HG03565 (cell line): ENCODE measurements around the gene PHF20.
"Not testable (repeated sequence)": the region's sequence is repeated elsewhere in the genome, so short reads cannot be mapped to it uniquely, and the experiment has no call there.

Experiments
- ATAC-seq: cut with Tn5 transposase; IDR thresholded peaks from one replicate; pipeline ENCODE4 v1.9.1; 2021; ENCODE audit warnings: mild to moderate bottlenecking, moderate library complexity; ENCODE audit not compliant: unreplicated experiment

Gene PHF20

DNA sequence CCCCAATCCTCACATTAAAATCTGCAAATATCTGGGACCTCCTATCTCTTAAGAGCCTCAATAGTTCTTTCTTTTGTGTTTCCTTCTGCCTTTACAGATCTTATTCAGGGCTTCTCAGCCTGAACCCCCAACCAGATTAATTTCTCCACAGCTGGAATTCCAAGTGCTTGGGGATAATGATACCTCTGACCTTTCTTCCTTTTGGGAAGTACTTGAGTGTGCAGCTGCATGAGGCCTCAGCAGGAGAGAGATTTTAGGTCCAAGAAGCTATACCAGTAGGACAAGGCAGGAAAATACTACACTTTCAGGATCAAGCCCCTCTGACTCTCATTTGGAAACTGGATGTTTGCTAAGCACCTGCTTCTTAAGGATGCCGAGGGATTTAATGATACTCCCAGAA lies 2.6 kb downstream of the PHF20 start:
- ATAC-seq, result no peak

DNA sequence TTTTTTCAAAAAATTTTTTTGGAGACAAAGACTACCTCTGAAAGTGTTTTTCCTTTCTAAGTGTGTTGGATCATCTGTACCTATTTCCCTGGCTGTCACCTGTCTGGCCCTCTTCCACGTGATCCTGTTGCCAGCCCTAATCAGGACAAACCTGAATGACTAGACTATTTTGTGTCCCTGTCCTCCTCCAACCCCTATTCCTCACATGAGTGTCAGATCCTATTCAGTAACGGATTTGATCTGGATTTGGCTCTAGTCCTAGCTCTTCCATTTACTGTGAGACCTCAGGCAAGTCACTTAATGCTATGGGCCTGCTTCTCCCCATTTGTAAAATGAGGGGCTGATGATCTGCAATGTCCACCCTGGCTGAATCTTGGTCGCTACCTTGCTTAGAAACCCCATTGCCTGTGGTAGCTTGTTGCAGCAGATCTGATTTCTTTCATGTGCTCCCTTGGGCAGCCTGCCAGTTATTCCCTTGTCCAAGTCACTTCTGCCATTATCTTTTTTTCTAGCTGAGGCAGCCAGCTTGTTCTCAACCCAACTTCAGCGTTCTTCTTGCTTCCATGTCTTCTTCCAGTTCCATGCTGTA lies 4.8 kb downstream of the PHF20 start:
- no peak for ATAC-seq

DNA sequence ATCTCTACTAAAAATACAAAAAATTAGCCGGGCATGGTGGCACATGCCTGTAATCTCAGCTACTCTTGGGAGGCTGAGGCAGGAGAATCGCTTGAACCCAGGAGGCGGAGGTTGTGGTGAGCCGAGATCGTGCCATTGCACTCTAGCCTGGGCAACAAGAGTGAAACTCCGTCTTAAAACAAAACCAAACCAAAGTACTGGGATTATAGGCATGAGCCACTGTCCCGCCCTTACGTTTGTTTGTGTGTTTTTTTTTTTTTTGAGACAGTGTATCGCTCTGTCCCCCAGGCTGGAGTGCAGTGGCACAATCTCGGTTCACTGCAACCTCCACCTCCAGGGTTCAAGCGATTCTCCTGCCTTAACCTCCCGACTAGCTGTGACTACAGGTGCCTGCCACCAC lies 12.0 kb downstream of the PHF20 start:
- ATAC-seq, result not testable (repeated sequence)

DNA sequence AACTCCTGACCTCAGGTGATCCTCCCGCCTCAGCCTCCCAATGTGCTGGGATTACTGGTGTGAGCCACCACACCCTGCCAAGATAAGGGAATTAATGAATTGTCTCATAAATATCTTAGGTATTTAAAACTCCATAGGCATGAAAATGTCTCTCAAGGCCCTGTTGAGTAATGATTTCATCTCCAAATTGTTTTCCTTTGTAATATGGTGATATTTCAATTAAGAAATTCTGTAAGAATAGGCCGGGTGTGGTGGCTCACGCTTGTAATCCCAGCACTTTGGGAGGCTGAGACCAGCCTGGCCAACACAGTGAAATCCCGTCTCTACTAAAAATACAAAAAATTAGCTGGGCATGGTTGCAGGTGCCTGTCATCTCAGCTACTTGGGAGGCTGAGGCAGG lies 13.7 kb downstream of the PHF20 start:
- ATAC-seq, result not testable (repeated sequence)

DNA sequence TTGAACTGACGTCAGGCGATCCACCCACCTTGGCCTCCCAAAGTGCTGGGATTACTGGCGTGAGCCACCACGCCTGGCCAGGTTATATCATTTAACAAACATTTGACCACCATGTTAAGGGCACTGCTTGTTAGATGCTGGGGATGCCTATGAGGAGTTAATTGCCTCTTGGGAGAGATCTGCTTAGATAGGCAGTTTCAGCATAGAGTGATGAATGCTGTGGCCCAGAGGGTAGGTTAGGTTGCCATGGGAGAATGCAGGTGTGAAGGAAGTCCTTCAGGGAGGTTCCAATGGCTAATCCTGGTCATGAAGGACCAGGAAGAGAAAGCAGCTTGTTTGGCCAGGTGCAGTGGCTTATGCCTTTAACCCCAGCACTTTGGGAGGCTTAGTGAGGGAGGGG lies 17.0 kb downstream of the PHF20 start:
- ATAC-seq, result no peak

DNA sequence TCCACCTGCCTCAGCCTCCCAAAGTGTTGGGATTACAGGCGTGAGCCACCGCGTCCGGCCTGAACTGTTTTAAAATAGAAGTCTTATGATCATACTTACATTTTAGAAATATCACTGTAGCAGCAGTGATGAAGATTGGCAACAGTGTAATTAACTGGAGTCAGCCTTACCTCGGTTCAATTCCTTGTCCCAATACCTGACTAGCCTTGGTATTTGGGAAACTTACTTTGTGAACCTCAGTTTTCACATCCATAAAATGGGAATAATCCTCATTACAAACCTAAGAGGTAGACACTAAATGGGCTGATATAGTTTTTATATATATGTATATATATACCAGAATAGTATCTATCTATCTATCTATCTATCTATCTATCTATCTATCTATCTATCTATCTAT lies 19.3 kb downstream of the PHF20 start:
- ATAC-seq, result no peak

DNA sequence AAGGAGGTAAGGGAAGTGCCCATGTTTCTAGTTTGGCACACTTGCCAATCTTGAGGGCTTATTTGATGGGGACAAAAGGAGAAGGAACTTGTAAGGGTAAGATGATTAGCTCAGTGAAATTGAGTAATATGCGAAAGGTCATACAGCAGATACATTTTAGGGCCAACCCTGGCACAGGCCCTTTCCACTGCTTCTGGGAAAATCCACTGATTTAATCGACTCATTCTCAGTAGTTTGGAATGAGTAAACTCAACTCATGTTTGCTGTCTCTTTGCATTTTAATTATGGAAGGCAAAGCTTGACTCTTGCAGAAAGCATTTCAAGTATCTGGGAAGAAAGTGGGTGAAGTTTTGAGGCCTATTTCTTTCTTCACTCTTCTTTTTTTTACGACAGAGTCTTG lies 20.0 kb downstream of the PHF20 start:
- ATAC-seq, result no peak

DNA sequence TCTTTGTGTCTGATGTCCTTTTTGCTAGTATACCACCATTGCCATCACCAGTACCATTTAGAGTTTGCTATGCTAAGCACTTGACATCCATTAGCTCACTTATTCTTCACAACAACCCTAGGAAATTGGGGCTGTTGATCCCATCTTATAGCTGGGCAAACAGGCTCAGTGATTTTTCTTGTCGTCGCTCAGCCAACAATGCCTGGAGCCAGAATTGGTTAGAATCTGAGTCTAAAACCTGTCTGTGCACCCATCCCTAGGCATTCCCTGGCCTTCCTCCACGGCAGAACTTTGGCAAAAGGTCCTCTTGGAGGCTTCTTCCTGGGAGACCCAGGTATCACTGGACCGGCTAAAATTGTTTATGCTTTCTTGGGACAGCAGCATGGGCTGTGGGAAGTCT lies 20.9 kb downstream of the PHF20 start:
- no peak for ATAC-seq

DNA sequence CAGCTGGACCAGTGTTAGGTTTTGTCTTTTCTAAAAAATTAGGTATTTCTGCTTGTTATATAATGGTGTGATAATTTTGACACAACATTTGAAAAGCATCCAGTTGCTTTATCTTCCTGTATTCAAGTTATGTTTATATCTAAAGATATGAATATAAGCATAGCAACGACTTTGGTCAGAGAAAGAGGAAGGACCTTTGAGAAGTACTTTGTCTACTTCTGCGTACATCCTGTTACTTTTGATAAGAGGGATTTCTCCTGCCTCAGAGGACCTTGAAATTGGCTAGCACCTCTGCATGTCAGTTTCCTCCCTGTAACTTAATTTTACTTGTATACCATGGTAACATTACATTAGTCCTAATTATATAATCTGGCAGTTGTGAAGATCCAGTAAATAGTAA lies 24.8 kb downstream of the PHF20 start:
- ATAC-seq, result no peak

DNA sequence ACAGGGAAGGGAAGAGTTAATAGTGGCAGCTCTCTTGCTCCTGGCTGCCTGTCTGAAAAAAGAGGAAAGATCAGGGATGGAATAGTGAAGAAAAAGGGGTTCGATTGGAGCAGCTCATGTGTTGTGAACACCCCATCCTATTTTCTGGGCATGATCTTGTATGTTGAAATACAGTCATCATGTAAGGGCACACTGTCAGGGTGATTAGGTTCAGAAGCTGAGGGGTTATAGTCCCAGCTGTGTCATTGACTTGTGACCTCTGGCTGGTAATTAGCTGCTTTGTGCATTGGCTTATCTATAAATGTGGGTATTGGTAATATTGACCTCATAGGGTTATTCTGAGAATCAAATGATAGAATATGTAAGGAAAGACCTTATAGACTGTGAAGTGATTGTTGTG lies 30.1 kb downstream of the PHF20 start:
- no peak for ATAC-seq

DNA sequence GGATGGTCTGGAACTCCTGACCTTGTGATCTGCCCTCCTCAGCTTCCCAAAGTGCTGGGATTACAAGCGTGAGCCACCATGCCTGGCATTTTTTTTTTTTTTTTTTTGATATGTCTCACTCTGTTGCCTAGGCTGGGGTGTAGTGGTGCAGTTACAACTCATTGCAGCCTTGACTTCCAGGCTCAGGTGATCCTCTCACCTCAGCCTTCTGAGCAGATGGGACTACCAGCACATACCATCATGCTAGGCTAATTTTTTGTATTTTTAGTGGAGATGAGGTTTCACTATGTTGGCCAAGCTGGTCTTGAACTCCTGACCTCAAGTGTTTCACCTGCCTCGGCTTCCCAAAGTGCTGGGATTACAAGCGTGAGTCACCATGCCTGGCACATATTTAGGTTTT lies 34.3 kb downstream of the PHF20 start:
- ATAC-seq, result no peak

DNA sequence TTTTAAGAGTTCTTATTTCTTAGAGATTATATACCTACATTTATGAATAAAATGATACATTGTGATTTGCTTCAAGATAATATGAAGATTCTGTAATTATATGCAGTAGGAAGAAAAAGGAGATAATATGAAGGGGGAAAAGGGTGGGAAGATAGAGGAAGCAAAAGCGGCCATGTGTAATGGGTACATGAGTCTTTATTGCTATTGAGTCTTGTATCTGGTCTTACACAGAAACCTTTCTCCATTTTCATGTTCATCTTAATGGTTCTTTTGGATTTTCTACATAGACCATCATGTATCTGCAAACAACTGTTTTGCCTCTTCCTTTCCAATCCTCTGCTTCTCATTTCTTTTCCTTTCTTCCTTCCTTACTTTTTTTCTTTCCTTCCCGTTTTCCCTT lies 36.1 kb downstream of the PHF20 start:
- no peak for ATAC-seq

DNA sequence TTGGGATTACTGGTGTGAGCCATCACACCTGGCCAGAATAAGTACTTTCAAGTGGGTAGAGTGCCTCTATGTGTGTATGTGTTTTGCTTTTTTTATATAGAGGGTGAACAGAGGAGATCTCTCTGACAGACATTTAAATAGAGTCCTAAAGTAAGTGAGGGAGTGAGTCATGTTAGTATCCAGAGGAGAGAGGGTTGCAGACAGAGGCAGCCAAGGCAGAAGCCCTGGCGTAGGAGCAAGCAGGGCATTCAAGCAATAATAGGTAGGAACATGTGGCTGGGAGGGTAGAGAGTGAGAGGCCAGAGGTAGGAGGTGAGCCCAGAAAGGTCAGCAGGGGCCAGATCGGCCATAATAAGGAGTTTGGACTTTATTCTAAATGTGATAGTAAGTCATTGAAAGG lies 48.9 kb downstream of the PHF20 start:
- ATAC-seq, result no peak

DNA sequence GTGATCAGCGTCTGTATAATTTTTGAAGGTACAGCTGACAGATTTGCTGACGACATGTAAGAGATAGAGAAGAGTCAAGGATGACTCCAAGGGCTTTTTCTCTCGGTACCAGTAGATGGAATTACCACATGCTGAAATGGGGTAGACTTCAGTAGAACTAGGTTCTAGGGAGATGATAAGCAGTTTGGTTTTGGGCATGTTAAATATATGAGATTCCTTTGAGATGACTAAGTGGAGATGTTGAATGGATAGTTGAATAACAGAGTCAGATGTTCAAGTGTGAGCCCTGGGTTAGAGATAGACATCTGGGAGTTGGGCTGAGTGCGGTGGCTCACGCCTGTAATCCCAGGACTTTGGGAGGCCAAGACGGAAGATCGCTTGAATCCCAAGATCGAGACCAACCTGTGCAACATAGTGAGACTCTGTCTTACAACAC lies 50.0 kb downstream of the PHF20 start:
- no peak for ATAC-seq

DNA sequence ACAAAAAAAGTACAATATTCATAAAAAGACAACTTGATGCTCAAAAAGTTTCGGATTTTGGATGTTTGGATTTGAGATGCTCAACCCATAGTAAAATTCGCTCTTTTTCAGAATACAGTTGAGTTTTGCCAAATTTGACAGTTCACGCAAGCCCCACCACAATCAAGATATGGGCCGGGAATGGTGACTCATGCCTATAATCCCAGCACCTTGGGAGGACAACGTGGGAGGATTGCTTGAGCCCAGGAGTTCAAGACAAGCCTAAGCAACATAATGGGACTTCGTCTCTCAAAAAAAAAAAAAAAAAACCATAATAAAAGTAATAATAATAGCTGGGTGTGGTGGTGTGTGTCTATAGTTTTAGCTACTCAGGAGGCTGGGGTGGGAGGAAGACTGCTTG lies 51.3 kb downstream of the PHF20 start:
- ATAC-seq, result no peak

DNA sequence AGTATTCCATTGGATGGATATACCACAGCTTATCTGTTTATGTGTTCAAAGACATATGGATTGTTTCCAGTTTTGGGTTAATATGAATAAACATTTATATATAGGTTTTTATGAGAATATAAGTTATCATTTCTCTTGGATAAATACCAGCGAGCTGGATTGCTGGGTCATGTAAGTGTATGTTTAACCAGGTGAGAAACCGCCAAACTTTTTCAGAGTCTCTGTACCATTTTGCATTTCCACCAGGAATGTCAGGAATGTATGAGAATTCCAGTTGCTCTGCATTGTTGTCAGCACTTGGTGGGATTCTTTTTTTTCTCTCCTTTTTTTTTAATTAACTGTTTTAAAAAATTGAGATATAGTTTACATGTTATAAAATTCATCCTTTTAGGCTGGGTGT lies 52.1 kb downstream of the PHF20 start:
- no peak for ATAC-seq

DNA sequence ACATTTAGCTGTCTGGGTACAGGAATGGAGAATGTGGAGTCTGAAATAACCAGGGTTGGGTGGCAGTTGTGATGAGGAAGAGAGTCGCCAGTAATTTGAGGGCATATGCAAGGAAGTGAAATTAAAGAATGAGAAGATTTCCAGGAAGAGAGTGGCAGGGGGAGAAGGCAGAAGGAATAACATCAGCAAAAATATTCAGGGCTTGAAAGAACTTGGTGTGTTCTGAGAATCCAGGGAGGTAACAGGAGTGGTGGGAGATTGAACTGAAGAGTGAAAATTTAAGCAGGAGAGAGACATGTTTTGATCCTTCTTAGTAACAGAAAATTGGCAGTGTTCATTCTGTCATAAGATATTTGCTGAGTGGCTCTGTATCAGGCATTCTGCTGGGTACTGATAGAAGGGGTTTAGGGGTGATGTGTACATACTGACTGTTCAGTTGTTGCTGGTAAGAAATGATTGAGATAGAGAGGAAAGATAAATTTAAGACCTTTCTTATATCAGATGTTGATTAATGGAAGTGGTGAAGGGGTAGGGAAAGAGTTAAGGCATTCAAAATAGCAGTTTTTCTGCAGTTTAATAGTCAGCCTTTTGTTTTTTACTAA lies 54.7 kb downstream of the PHF20 start:
- ATAC-seq, result no peak

DNA sequence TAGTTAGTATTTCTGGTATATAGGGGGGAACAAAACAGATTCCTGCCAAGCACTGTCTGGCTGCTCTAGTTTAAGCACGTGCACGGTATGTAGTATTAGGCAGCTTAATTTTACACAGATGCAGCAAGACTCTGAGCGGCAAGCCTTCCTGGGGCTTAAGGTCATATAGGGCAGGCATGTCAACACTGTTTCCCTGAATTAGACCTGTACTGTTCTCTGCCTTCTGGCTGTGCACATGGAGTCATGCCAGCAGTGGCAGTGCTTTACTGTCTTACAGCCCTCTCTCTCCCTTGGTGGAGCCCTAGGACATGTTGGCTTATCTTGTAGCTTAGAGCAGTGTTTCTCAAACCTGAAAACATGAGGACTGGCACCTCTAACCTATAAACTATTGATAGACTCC lies 56.6 kb downstream of the PHF20 start:
- ATAC-seq, result no peak

DNA sequence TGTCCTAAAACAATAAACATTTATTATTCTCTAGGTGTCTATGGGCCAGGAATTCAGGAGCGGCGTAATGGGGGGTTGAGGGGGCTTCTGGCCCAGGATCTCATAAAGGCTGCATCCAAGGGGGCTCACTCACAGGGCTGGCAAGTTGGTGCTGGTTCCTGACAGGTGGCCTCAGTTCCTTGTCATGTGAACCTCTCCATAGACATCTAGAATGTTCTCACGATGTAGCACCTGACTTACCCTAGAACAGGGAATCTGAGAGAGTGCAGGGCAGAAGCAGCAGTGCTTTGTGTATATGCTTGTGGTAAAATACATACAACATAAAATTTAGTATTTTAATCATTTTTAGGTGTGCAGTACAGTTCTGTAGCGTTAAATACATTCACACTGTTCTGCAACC lies 57.1 kb downstream of the PHF20 start:
- ATAC-seq, result no peak

DNA sequence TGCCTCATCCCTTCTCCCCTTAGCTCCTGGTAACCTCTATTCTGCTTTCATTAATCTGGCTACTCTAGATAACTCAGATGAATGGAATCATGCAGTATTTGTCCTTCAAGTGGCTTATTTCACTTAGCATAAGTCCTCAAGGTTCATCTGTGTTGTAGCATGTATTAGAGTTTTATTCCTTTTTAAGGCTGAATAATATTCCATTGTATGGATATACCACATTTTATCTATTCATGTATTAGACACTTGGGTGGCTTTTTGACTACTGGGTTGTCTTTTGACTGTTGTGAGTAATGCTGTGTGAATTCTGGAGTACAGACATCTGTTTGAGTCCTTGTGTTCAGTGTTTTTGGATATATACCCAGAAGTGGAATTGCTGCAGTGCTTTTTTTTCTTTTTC lies 58.4 kb downstream of the PHF20 start:
- no peak for ATAC-seq

DNA sequence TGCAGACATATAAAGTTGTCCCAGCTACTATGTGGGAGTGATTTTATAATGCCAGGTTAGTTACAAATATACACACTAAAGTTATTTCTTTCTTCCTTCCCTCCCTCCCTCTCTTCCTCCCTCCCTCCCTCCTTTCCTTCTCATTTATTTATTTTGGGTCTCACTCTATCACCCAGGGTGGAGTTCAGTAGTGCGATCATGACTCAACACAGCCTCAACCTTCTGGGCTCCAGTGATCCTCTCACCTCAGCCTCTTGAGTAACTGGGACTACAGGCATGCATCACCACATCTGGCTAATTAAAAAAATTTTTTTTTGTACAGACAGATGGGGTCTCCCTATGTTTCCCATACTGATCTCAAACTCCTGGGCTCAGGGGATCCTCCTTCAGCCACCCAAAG lies 59.2 kb downstream of the PHF20 start:
- ATAC-seq, result no peak

DNA sequence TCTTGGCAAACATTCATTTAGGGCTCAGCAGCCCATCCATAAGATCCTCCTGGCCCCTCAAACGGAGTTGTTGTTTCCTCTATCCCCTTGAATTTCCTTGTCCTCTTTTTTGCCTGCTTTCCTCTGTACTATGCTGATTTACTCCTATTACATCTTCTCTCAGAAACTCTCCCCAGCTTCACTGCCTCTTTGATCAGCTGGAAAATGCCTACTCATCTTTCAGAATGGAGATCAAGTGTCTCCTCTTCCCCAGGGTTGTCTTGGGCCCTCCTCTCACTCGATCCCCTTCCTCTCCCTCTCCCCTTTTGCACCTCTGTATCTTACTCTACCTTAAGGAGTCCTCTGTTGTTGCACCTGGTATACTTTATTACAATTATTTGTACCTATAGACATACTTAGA lies 60.2 kb downstream of the PHF20 start:
- no peak for ATAC-seq

DNA sequence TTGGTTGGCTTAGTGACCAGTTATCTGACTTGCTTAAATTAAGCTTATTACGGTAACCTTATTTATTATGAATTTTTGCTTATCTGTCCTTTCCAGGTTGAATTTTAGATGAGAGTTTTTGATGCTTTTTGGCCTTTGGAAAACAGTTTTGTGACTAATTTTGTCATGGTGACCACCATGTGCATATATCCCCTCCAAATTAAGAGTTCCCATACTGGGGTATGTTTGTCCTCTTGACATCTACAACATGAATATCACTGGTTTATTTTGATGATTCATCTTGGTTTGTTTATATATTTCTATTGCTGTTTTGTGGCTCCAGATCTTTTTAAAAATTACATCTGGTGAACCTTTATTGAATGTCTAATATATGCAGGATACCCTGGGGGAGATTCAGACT lies 61.4 kb downstream of the PHF20 start:
- ATAC-seq, result no peak
